ENCODE results near the gene COPRS.
"Not testable (repeated sequence)": the region's sequence is repeated elsewhere in the genome, so short reads cannot be mapped to it uniquely, and the experiment has no call there.

GRCh38 chr17:31809876-31810275 is 49.2 kb downstream of the COPRS start:
- TF ChIP-seq CTCF, POLR2A (IDR thresholded peaks at IDR 0.05): not testable (repeated sequence)

Measured in lower leg skin (tissue), 3 donors.